Endometrial microvascular endothelial cells (primary cell): Measurements from ENCODE around the gene PAPPA. TPM values are rescaled to one million over a fixed set of nuclear protein-coding genes. Genes with fewer than 3 reads are reported as not detected.

Source experiments
- in situ Hi-C: cut with HindIII; loops from 2 replicates; pipeline ENCODE4 v1.10.0; 2017; ENCODE audit warnings: low sequenced_read_pairs, low pct_unique_long_range_greater_than_20kb; ENCODE audit errors: inconsistent ontology term
- total RNA-seq: library from RNA; depleted of rRNA; stranded (reverse); fragments of >200 nt; gene quantifications from one replicate; pipeline ENCODE4 v1.2.3, GENCODE V29; 2015; ENCODE audit errors: inconsistent ontology term

Gene PAPPA
- total RNA-seq: 0.65 TPM

GRCh38 chr9:116153765-116154333 lies at the start of gene PAPPA:
TSS of gene PAPPA (plus strand) at chr9:116153791. CDS start at chr9:116154173, 382 bp downstream.
- in situ Hi-C loops: no loop called here

- in situ Hi-C loops: no loop called here
These were observed 49.4 kb upstream of the PAPPA start for GRCh38 chr9:116103976-116104820.

GRCh38 chr9:116112236-116112635 lies 41.4 kb upstream of the PAPPA start:
- in situ Hi-C loops: no loop called here

- in situ Hi-C loops: no loop called here
These were observed 37.7 kb upstream of the PAPPA start for GRCh38 chr9:116115761-116116353.

GRCh38 chr9:116116393-116116792 lies 37.2 kb upstream of the PAPPA start:
- in situ Hi-C loops: no loop called here

GRCh38 chr9:116123171-116123570 lies 30.4 kb upstream of the PAPPA start:
- in situ Hi-C loops: no loop called here

- in situ Hi-C loops: no loop called here
These were observed 29.0 kb upstream of the PAPPA start for GRCh38 chr9:116124472-116125040.

- in situ Hi-C loops: no loop called here
These were observed 20.4 kb upstream of the PAPPA start for GRCh38 chr9:116133163-116133562.

GRCh38 chr9:116134975-116135374 lies 18.6 kb upstream of the PAPPA start:
- in situ Hi-C loops: no loop called here

- in situ Hi-C loops: no loop called here
These were observed 16.6 kb upstream of the PAPPA start for GRCh38 chr9:116137010-116137409.

GRCh38 chr9:116137581-116137980 lies 16.0 kb upstream of the PAPPA start:
- in situ Hi-C loops: no loop called here

- in situ Hi-C loops: no loop called here
These were observed 11.6 kb upstream of the PAPPA start for GRCh38 chr9:116141864-116142561.

GRCh38 chr9:116142706-116143492 lies 10.7 kb upstream of the PAPPA start:
- in situ Hi-C loops: no loop called here

- in situ Hi-C loops: no loop called here
These were observed 9.6 kb upstream of the PAPPA start for GRCh38 chr9:116144038-116144437.

- in situ Hi-C loops: no loop called here
These were observed 9.0 kb upstream of the PAPPA start for GRCh38 chr9:116144555-116144954.

GRCh38 chr9:116145036-116145435 lies 8.6 kb upstream of the PAPPA start:
- in situ Hi-C loops: no loop called here

- in situ Hi-C loops: no loop called here
These were observed 5.8 kb upstream of the PAPPA start for GRCh38 chr9:116147821-116148220.

- in situ Hi-C loops: no loop called here
These were observed 3.7 kb upstream of the PAPPA start for GRCh38 chr9:116149844-116150243.
